IPS DF 6.9 (cell line): ENCODE results near the gene KRTAP10-3.

Experiments used
- DNase-seq: peaks from one replicate; pipeline ENCODE4 v3.0.0-alpha.2; 2013; ENCODE audit warnings: low read depth, low spot score
- H3K27ac ChIP-seq: one replicate; pipeline ENCODE4 v1.5.1; 2013; ENCODE audit warnings: low read length, control low read depth
- H3K27me3 ChIP-seq: 2 replicates; pipeline ENCODE4 v1.6.1; 2013; ENCODE audit warnings: mild to moderate bottlenecking, low read length; ENCODE audit not compliant: control insufficient read depth, insufficient read depth
- H3K36me3 ChIP-seq: 2 replicates; pipeline ENCODE4 v1.6.1; 2013; ENCODE audit warnings: low read length; ENCODE audit not compliant: control insufficient read depth, insufficient read depth
- H3K4me1 ChIP-seq: 2 replicates; pipeline ENCODE4 v1.6.1; 2013; ENCODE audit warnings: low read length; ENCODE audit not compliant: control insufficient read depth, insufficient read depth
- H3K4me3 ChIP-seq: 2 replicates; pipeline ENCODE4 v1.5.1; 2013; ENCODE audit warnings: mild to moderate bottlenecking, low read length
- H3K9me3 ChIP-seq: 2 replicates; pipeline ENCODE4 v1.6.1; 2013; ENCODE audit warnings: low read length, inconsistent platforms; ENCODE audit not compliant: control insufficient read depth, insufficient read depth
- WGBS: extraction: QIAGEN DNeasy Blood & Tissue Kit; methylation state at CpG from one replicate; pipeline ENCODE4 v1.1.7; 2013; ENCODE audit warnings: mixed read lengths, missing lambda C conversion rate; ENCODE audit not compliant: insufficient read length, insufficient coverage; 5-methylcytosine and 5-hydroxymethylcytosine counted together

KRTAP10-3 gene

DNA sequence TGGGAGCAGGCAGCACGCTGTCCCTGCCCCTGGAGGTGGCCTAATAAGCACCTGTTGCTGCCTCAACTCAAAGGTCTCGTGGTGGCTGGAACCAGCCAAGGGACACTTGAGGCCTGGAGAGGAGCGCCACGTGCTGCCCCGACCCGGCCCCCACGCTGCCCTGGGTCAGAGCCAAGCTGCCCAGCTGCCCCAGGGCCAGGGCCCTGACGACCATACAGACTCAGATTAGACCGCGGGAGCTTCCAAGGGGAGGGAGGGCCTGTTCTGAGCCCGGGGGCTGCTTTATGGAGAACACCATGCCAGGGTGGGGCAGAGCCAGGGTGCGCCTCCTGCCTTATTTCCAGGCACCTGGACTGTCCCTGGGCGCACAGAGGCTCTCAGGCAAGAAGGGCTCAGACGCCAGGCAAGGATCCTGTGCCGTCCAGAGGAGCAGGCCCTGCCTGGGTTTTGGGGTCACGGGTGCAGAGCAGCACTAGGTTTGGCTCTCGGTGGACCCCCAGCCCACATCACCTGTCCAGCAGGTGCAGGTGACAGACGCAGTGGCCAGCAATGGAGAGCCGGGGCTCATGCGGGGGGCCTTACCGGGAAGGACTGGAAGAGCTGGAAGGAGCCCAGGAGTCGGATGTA lies 37.2 kb downstream of the KRTAP10-3 start:
- DNase-seq: no peak
- no peak overlapping the region for H3K27ac ChIP-seq
- H3K4me1 ChIP-seq: no peaks in the 10 kb centered on the region
- H3K4me3 ChIP-seq: no peak overlapping the region
- H3K27me3 ChIP-seq: no peaks in the 10 kb centered on the region
- no peaks in the 10 kb centered on the region for H3K9me3 ChIP-seq
- no CpG with 5 or more reads among the region's 22 CpGs for WGBS
- H3K36me3 ChIP-seq: no peaks in the 10 kb centered on the region

DNA sequence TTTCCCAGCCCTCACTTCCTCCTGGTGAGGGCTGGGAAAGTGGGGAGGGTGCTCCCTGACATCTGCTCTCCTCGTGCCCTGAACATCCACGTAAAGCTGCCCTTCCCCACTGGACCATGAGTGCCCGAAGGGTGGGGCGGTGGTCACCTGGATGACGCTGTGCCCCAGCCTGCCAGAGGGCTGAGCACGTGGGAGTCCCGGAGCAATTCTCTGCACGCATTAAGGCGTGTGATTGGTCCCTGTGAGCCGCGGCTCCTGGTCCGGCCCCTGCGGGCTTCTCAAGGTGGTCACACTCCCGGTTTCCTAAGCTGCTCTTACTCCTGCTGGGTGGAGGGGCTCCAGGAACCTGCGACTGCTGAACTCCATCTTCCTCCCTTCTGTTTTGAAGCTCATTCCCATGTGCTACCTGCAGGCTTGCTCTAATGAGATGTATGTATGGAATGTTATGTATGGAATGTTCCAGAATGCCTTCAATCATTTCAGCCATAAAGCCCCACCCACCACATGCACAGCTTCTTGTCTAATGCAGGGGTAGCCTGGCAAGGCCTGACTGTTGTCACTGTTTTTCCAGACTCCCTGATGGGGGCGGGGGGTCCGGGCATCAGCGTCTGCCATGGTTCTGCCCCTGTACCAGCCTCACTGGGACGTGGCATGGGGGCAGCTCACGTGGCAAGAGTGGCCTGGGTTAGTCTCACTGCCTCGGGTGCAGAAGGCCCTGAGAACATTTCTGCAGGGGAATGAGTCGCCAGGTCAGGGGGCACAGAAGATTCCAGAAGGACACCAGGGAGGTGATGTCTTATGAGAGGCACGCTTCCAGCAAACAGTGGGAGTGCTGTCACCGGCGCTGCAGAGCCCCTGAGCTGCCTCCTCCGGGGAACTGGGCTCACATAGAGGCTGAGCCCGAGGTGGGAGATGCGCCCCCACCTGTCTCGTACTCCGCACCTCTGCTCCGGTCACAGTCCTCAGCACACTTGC lies 38.0 kb downstream of the KRTAP10-3 start:
- no peak overlapping the region for H3K4me3 ChIP-seq
- H3K4me1 ChIP-seq: no peaks in the 10 kb centered on the region
- no CpG with 5 or more reads among the region's 31 CpGs for WGBS

DNA sequence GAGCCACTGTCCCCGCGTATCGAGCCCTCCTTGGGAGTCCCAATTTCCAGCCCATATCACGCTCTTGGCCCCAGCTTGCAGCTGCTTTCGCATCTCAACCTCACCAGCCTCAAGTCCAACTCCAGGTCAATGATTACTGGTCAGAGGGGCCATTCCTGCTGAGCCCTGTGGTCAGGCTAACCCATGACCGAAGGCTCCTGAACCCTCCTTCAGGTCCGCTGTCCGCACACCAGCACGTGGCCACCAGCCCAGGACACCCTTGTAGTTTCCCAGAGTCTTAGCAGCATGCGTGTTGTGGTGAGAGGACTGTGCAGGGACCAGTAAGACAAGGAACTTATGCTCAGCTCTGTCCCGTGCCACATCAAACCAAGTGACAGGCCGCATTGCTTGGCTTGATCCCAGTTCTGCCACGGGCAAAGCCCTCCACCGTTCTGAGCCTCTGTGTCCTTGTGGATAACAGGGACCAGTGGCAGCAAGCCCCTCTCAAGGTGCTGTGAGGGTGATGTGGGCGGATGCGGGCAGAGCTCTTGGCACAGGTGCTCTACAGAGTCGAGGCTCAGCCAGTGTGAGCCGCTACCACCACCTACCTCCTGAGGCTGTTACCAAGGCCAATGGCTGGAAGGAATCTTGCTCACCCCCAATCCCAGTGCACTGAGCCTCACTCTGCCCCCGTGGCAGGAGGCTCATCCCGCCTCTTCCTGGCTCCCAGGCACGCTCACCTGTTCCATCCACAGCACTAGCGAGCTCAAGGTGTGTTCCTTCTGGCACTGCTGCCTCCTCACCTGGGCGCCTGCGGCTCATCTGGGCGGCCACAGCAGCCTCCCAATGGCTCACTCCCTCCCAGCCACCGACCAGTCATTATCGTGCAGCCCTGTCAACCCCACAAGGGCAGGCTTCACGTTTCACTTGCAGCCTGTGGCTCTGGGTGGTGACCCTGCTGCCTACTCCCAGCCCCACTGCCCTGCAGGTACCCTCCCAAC lies 39.0 kb downstream of the KRTAP10-3 start:
- Histone ChIP-seq H3K27me3 (no peaks in the 10 kb centered on the region), H3K27ac (no peak overlapping the region), H3K4me1 (no peaks in the 10 kb centered on the region), H3K36me3 (no peaks in the 10 kb centered on the region), H3K4me3 (no peak overlapping the region), H3K9me3 (no peaks in the 10 kb centered on the region)
- DNase-seq: no peak
- WGBS: no CpG with 5 or more reads among the region's 28 CpGs

More for the DNA sequence above, 38.0 kb downstream of the KRTAP10-3 start:
- no peak for DNase-seq
- H3K27me3 ChIP-seq: no peaks in the 10 kb centered on the region
- H3K9me3 ChIP-seq: no peaks in the 10 kb centered on the region
- no peaks in the 10 kb centered on the region for H3K36me3 ChIP-seq
- H3K27ac ChIP-seq: no peak overlapping the region

- no peaks in the 10 kb centered on the region for H3K27me3 ChIP-seq
- WGBS: no CpG with 5 or more reads among the region's 12 CpGs
- no peaks in the 10 kb centered on the region for H3K9me3 ChIP-seq
- DNase-seq: no peak
- no peak overlapping the region for H3K27ac ChIP-seq
- no peak overlapping the region for H3K4me3 ChIP-seq
- H3K36me3 ChIP-seq: no peaks in the 10 kb centered on the region
- H3K4me1 ChIP-seq: no peaks in the 10 kb centered on the region
Measured at GRCh38 chr21:44518686-44519085, 39.9 kb downstream of the KRTAP10-3 start.

DNA sequence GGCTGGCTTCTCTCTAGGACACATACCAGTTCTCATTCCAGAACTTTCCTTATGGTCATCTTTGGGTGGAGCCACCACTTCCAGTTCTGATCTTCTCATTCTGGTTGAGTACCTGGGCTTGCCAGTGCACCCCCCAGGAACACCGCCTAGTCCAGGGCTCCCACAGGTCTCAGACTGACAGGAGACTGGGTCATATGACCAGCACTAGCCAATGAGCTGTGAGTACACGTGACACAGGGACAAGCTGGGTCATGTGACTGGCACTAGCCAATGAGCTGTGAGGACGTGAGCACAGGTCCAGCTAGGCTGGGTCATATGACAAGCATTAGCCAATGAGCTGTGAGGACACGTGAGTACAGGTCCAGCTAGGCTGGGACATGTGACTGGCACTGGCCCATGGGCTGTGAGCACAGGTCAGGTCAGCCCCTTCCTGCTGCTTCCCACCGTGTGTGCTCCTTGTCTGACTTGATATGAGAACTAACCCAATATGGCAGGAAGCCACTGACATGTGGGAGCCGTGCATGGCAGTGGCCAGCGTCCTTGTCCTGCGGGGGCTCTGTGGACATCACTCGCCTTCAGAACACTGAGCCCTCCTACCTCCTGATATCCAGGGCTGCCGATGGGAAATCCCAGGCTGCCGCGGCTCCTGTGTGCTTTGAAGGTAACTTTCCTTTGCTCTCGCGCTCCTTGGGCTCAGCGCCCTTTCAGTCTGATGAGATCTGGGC lies 41.3 kb downstream of the KRTAP10-3 start:
- Histone ChIP-seq H3K27me3 (no peaks in the 10 kb centered on the region), H3K4me3 (no peak overlapping the region), H3K4me1 (no peaks in the 10 kb centered on the region), H3K9me3 (no peaks in the 10 kb centered on the region), H3K27ac (no peak overlapping the region), H3K36me3 (no peaks in the 10 kb centered on the region)
- no CpG with 5 or more reads among the region's 15 CpGs for WGBS
- no peak for DNase-seq

DNA sequence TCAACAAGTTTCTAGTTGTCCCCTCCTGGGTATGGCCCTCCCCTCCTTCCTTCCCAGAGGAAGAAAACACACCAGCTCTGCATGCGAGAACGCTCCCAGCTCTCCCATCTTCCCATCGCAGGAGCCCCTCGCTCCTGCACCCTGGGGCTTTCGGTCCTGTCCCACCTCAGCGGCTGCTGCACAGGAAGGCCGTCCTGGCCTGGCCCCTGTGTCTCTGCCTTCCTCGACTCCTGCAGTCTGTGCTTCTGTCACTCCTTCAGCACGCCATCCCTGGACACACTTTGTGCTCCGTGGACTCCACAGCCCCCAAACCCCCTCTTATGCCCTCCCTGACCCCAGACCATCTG lies 41.8 kb downstream of the KRTAP10-3 start:
- Histone ChIP-seq H3K4me1 (no peaks in the 10 kb centered on the region), H3K4me3 (no peak overlapping the region), H3K27me3 (no peaks in the 10 kb centered on the region), H3K36me3 (no peaks in the 10 kb centered on the region), H3K9me3 (no peaks in the 10 kb centered on the region), H3K27ac (no peak overlapping the region)
- no peak for DNase-seq
- no CpG with 5 or more reads among the region's 10 CpGs for WGBS

- Histone ChIP-seq H3K4me1 (no peaks in the 10 kb centered on the region), H3K27me3 (no peaks in the 10 kb centered on the region), H3K9me3 (no peaks in the 10 kb centered on the region), H3K27ac (no peak overlapping the region), H3K4me3 (no peak overlapping the region), H3K36me3 (no peaks in the 10 kb centered on the region)
- WGBS: no CpG with 5 or more reads among the region's 13 CpGs
- no peak for DNase-seq
Measured at GRCh38 chr21:44516342-44516741, 42.3 kb downstream of the KRTAP10-3 start.

DNA sequence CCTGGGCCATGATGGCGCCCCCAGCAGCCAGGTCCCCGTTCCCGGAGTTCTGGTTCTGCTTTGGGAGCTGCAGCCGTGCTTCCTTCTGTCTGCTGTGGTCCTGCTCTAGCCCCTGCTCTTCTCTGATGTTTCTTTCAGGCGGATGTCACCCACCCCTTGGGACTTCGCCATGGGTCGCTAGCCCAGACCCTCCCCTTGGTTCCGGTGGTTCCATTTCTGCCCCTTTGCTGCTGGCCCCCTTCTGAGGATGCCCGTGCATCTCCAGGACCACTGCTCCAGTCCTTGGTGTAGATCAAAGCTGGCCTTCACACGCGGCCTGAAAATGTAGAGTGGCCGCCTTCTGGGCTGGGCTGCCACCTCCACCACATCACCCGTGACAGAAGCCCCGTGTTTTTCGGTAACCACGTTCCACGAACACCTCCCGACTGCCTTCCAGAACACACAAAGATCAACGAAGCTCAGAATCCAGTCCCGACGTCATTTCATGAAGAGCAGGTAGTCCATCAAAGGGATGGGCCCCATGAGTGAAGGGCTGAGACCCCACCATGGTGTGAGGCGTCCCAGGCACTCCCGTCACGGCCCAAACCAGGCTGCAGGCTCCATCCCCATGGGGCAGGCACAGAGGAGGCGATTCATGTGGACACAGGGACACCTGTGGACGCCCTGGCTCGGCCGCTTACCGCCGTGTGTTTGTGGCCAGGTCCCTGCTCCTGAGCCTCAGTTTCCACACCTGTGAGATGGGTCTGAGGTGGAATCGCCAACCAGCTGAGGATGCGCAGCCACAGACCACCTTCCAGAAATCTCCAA lies 43.0 kb downstream of the KRTAP10-3 start:
- Histone ChIP-seq H3K4me1 (no peaks in the 10 kb centered on the region), H3K27me3 (no peaks in the 10 kb centered on the region), H3K36me3 (no peaks in the 10 kb centered on the region; the same call in 1 of the 2 replicates), H3K9me3 (no peaks in the 10 kb centered on the region), H3K27ac (no peak overlapping the region), H3K4me3 (no peak overlapping the region)
- DNase-seq: no peak
- no CpG with 5 or more reads among the region's 32 CpGs for WGBS

GRCh38 chr21:44514746-44515358 lies 43.7 kb downstream of the KRTAP10-3 start:
- no peaks in the 10 kb centered on the region; the same call in 1 of the 2 replicates for H3K36me3 ChIP-seq
- H3K9me3 ChIP-seq: no peaks in the 10 kb centered on the region
- no CpG with 5 or more reads among the region's 11 CpGs for WGBS
- no peaks in the 10 kb centered on the region for H3K27me3 ChIP-seq
- DNase-seq: no peak
- no peaks in the 10 kb centered on the region for H3K4me1 ChIP-seq
- H3K27ac ChIP-seq: no peak overlapping the region
- no peak overlapping the region for H3K4me3 ChIP-seq
